HG02798 (cell line): ENCODE data around the gene SHPK.
"Not testable (repeated sequence)": the region's sequence is repeated elsewhere in the genome, so short reads cannot be mapped to it uniquely, and the experiment has no call there.

Experiments
- ATAC-seq: cut with Tn5 transposase; IDR thresholded peaks from one replicate; pipeline ENCODE4 v1.9.1; 2021; ENCODE audit warnings: mild to moderate bottlenecking; ENCODE audit not compliant: unreplicated experiment, poor library complexity

SHPK gene

GRCh38 chr17:3594051-3594800 is 41.8 kb downstream of the SHPK start:
- ATAC-seq: no peak

GRCh38 chr17:3593384-3593783 is 42.7 kb downstream of the SHPK start:
- no peak for ATAC-seq

GRCh38 chr17:3592216-3592860 is 43.7 kb downstream of the SHPK start:
- ATAC-seq: no peak

- no peak for ATAC-seq
These were observed 45.3 kb downstream of the SHPK start for GRCh38 chr17:3590768-3591167.

- no peak for ATAC-seq
These were observed 45.8 kb downstream of the SHPK start for GRCh38 chr17:3590231-3590630.

GRCh38 chr17:3589784-3590183 is 46.3 kb downstream of the SHPK start:
- ATAC-seq: no peak

- no peak for ATAC-seq
These were observed 50.2 kb downstream of the SHPK start for GRCh38 chr17:3585826-3586225.

- no peak for ATAC-seq
These were observed 52.6 kb downstream of the SHPK start for GRCh38 chr17:3583456-3583855.

- no peak for ATAC-seq
These were observed 53.1 kb downstream of the SHPK start for GRCh38 chr17:3582915-3583314.

GRCh38 chr17:3578667-3579066 is 57.4 kb downstream of the SHPK start:
- not testable (repeated sequence) for ATAC-seq

GRCh38 chr17:3576970-3577369 is 59.1 kb downstream of the SHPK start:
- ATAC-seq: no peak

- ATAC-seq: no peak
These were observed 60.5 kb downstream of the SHPK start for GRCh38 chr17:3575511-3575910.

- ATAC-seq: no peak
These were observed 61.8 kb downstream of the SHPK start for GRCh38 chr17:3574231-3574630.

- no peak for ATAC-seq
These were observed 62.6 kb downstream of the SHPK start for GRCh38 chr17:3573246-3574100.

- no peak for ATAC-seq
These were observed 63.8 kb downstream of the SHPK start for GRCh38 chr17:3572231-3572630.

GRCh38 chr17:3571043-3571900 is 64.8 kb downstream of the SHPK start:
- ATAC-seq: no peak

- ATAC-seq: no peak
These were observed 66.4 kb downstream of the SHPK start for GRCh38 chr17:3569534-3570137.

GRCh38 chr17:3566551-3566950 is 69.5 kb downstream of the SHPK start:
- no peak for ATAC-seq

GRCh38 chr17:3565143-3565542 is 70.9 kb downstream of the SHPK start:
- no peak for ATAC-seq

- ATAC-seq: not testable (repeated sequence)
These were observed 71.8 kb downstream of the SHPK start for GRCh38 chr17:3564241-3564640.
